GM12891 (cell line): ENCODE results near the gene B4GALT5.

ENCODE experiments used
- POLR2A ChIP-seq: IDR thresholded peaks from 2 replicates; pipeline ENCODE4 v1.6.1; 2011; ENCODE audit warnings: low read depth, low read length, control low read depth
- POLR2AphosphoS5 ChIP-seq: IDR thresholded peaks from 2 replicates; pipeline ENCODE4 v1.6.1; 2011; ENCODE audit warnings: low read depth, low read length, control low read depth
- SPI1 ChIP-seq: IDR thresholded peaks from 2 replicates; pipeline ENCODE4 v1.6.1; 2011; ENCODE audit warnings: low read depth, low read length, control low read depth

- no peak for TF ChIP-seq POLR2AphosphoS5
- TF ChIP-seq POLR2A = no peak
- no peak for TF ChIP-seq SPI1
Measured at GRCh38 chr20:49725694-49726093, 12.0 kb upstream of the B4GALT5 start.
